Neural cell (in vitro differentiated cells): ENCODE data around the gene KLHDC8A. TPM values are rescaled to one million over a fixed set of nuclear protein-coding genes. Genes with fewer than 3 reads are reported as not detected.

ENCODE experiments used
- H2AFZ ChIP-seq: fragments of 200-600, 300-800 bp; sonication (generic), shearing (Covaris generic); 2 replicates; pipeline ENCODE4 v1.6.0; 2014; ENCODE audit warnings: low read depth, mild to moderate bottlenecking, antibody characterized with exemption, low read length, moderate library complexity
- H3F3A ChIP-seq: fragments of 200-600 bp; shearing (Covaris generic); 2 replicates; pipeline ENCODE4 v1.6.1; 2016; ENCODE audit warnings: mild to moderate bottlenecking, moderate library complexity, mixed read lengths, antibody characterized with exemption, low read length; ENCODE audit not compliant: insufficient read depth, poor library complexity, severe bottlenecking
- H3K27ac ChIP-seq: fragments of 200-600, 300-800 bp; sonication (generic), shearing (Covaris generic); 2 replicates; pipeline ENCODE4 v1.5.1; 2014; ENCODE audit warnings: mild to moderate bottlenecking, low read length, moderate library complexity
- H3K27me3 ChIP-seq: fragments of 300-800, 200-600 bp; sonication (generic), shearing (Covaris generic); 2 replicates; pipeline ENCODE4 v1.6.0; 2014; ENCODE audit warnings: mild to moderate bottlenecking, low read depth, low read length, moderate library complexity; ENCODE audit not compliant: insufficient read depth
- H3K36me3 ChIP-seq: fragments of 300-800, 200-600 bp; sonication (generic), shearing (Covaris generic); 2 replicates; pipeline ENCODE4 v1.5.1; 2014; ENCODE audit warnings: mild to moderate bottlenecking, antibody characterized with exemption, low read length, moderate library complexity; ENCODE audit not compliant: insufficient read depth
- H3K4me2 ChIP-seq: fragments of 300-800, 200-600 bp; sonication (generic), shearing (Covaris generic); 2 replicates; pipeline ENCODE4 v1.6.0; 2014; ENCODE audit warnings: mild to moderate bottlenecking, low read length
- H3K4me3 ChIP-seq: fragments of 300-800, 200-600 bp; sonication (generic), shearing (Covaris generic); 2 replicates; pipeline ENCODE4 v1.5.1; 2014; ENCODE audit warnings: mild to moderate bottlenecking, low read length, moderate library complexity
- H3K79me2 ChIP-seq: fragments of 200-600 bp; shearing (Covaris generic); replicated peaks from 2 replicates; pipeline ENCODE4 v1.6.0; 2014; ENCODE audit warnings: mild to moderate bottlenecking, low read length, moderate library complexity; ENCODE audit not compliant: insufficient read depth
- H3K9ac ChIP-seq: fragments of 300-800, 200-600 bp; sonication (generic), shearing (Covaris generic); 2 replicates; pipeline ENCODE4 v1.6.1; 2016; ENCODE audit warnings: mild to moderate bottlenecking, low read length, mixed read lengths
- H3K9me2 ChIP-seq: fragments of 200-600 bp; shearing (Covaris generic); 2 replicates; pipeline ENCODE4 v1.6.1; 2016; ENCODE audit warnings: mild to moderate bottlenecking, low read length, mixed read lengths; ENCODE audit not compliant: insufficient read depth
- H3K9me3 ChIP-seq: fragments of 200-600, 300-800 bp; sonication (generic), shearing (Covaris generic); 2 replicates; pipeline ENCODE4 v1.6.1; 2016; ENCODE audit warnings: mild to moderate bottlenecking, mixed run types, low read length, moderate library complexity, mixed read lengths
- H4K20me1 ChIP-seq: fragments of 200-600 bp; shearing (Covaris generic); 2 replicates; pipeline ENCODE4 v1.6.1; 2016; ENCODE audit warnings: mild to moderate bottlenecking, mixed run types; ENCODE audit not compliant: insufficient read depth
- EP300 ChIP-seq: fragments of 450-650 bp; conservative IDR thresholded peaks from 2 replicates; pipeline ENCODE4 v1.6.1; 2014; ENCODE audit warnings: antibody characterized with exemption, mild to moderate bottlenecking, moderate library complexity; ENCODE audit not compliant: poor library complexity, severe bottlenecking
- EZH2 ChIP-seq: fragments of 200-600, 300-800 bp; shearing (Covaris generic), sonication (generic); IDR thresholded peaks from 2 replicates; pipeline ENCODE4 v1.6.1; 2014; ENCODE audit warnings: antibody characterized with exemption, low read length, borderline replicate concordance, mild to moderate bottlenecking; ENCODE audit not compliant: insufficient read depth, poor library complexity, severe bottlenecking
- MXI1 ChIP-seq: fragments of 450-650 bp; conservative IDR thresholded peaks from 2 replicates; pipeline ENCODE4 v1.6.1; 2014; ENCODE audit warnings: antibody characterized with exemption, mild to moderate bottlenecking; ENCODE audit not compliant: poor library complexity, severe bottlenecking
- POLR2AphosphoS5 ChIP-seq: IDR thresholded peaks from 2 replicates; pipeline ENCODE4 v1.6.1; 2012
- RAD21 ChIP-seq: fragments of 450-650 bp; conservative IDR thresholded peaks from 2 replicates; pipeline ENCODE4 v1.6.1; 2014; ENCODE audit warnings: antibody characterized with exemption, mild to moderate bottlenecking, moderate library complexity
- SMC3 ChIP-seq: fragments of 450-650 bp; conservative IDR thresholded peaks from 2 replicates; pipeline ENCODE4 v1.6.1; 2014; ENCODE audit warnings: antibody characterized with exemption, mild to moderate bottlenecking, moderate library complexity; ENCODE audit not compliant: poor library complexity
- TAF1 ChIP-seq: IDR thresholded peaks from 2 replicates; pipeline ENCODE4 v1.6.1; 2012; ENCODE audit warnings: low read depth
- polyA plus RNA-seq: library from polyadenylated mRNA; depleted of rRNA; stranded (reverse); fragments of >200 nt; gene quantifications from 2 replicates; pipeline ENCODE4 v1.2.3, GENCODE V29; 2014
- TF ChIP-seq, protein P1 (sequence below): fragments of 450-650 bp; IDR thresholded peaks from 2 replicates; pipeline ENCODE4 v1.5.1; 2014; ENCODE audit warnings: antibody characterized with exemption, mild to moderate bottlenecking, moderate library complexity; ENCODE audit not compliant: poor library complexity, severe bottlenecking
- TF ChIP-seq, protein P2 (sequence below): IDR thresholded peaks from 2 replicates; pipeline ENCODE4 v1.6.1; 2012; ENCODE audit warnings: borderline replicate concordance

The KLHDC8A gene
- polyA plus RNA-seq, 1 donor from 2014 or later: 7.7 TPM

DNA sequence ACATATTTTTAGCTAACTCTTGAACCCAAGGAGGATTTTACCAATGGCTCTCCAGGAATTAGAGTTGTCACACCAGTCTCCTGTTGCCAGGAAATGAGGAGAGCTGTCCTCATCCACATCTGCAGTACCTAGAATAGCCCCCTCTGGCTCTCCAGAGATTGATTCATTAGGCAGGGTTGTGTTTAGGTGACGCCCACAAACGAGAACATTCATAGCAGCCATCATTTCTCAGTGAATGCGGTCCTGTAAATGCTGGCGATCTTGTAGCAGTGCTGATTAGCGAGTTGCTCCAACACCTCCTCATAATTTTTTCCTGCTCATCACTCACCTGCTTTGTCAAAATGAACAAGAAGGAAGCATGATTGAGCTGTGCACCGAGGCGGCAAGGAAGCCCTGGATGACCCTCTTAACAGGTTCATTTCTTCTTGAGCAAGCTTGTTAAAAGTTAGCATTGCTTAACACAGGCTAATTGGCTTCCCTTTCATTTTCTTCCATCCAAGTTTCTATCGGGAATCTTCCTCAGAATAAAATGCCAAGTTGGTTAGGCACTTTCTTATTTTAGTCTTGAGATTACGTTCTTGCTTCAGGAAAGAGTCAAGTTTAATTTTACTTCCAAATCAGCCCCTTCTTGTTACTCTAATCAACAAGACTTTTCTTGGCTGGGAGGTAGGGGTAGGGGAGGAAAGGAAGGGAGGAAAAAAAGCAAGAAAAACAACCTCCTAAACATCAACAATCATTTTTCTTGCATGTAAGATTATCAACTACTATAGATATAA, 16.5 kb upstream of the KLHDC8A start:
- Histone ChIP-seq H3K4me2 (no peak overlapping the region), H4K20me1 (no peaks in the 10 kb centered on the region), H3K27me3 (no peaks in the 10 kb centered on the region), H3K9ac (no peak overlapping the region), H2AFZ (no peak overlapping the region), H3F3A (no peaks in the 10 kb centered on the region), H3K79me2 (no peaks in the 10 kb centered on the region), H3K4me3 (no peak overlapping the region), H3K27ac (no peak overlapping the region), H3K9me3 (no peaks in the 10 kb centered on the region), H3K36me3 (no peaks in the 10 kb centered on the region), H3K9me2 (no peaks in the 10 kb centered on the region)
- TF ChIP-seq MXI1: no peak
- no peak for TF ChIP-seq TAF1
- no peak for TF ChIP-seq EP300
- TF ChIP-seq, protein P1, sequence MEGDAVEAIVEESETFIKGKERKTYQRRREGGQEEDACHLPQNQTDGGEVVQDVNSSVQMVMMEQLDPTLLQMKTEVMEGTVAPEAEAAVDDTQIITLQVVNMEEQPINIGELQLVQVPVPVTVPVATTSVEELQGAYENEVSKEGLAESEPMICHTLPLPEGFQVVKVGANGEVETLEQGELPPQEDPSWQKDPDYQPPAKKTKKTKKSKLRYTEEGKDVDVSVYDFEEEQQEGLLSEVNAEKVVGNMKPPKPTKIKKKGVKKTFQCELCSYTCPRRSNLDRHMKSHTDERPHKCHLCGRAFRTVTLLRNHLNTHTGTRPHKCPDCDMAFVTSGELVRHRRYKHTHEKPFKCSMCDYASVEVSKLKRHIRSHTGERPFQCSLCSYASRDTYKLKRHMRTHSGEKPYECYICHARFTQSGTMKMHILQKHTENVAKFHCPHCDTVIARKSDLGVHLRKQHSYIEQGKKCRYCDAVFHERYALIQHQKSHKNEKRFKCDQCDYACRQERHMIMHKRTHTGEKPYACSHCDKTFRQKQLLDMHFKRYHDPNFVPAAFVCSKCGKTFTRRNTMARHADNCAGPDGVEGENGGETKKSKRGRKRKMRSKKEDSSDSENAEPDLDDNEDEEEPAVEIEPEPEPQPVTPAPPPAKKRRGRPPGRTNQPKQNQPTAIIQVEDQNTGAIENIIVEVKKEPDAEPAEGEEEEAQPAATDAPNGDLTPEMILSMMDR: no peak
- TF ChIP-seq, protein P2, sequence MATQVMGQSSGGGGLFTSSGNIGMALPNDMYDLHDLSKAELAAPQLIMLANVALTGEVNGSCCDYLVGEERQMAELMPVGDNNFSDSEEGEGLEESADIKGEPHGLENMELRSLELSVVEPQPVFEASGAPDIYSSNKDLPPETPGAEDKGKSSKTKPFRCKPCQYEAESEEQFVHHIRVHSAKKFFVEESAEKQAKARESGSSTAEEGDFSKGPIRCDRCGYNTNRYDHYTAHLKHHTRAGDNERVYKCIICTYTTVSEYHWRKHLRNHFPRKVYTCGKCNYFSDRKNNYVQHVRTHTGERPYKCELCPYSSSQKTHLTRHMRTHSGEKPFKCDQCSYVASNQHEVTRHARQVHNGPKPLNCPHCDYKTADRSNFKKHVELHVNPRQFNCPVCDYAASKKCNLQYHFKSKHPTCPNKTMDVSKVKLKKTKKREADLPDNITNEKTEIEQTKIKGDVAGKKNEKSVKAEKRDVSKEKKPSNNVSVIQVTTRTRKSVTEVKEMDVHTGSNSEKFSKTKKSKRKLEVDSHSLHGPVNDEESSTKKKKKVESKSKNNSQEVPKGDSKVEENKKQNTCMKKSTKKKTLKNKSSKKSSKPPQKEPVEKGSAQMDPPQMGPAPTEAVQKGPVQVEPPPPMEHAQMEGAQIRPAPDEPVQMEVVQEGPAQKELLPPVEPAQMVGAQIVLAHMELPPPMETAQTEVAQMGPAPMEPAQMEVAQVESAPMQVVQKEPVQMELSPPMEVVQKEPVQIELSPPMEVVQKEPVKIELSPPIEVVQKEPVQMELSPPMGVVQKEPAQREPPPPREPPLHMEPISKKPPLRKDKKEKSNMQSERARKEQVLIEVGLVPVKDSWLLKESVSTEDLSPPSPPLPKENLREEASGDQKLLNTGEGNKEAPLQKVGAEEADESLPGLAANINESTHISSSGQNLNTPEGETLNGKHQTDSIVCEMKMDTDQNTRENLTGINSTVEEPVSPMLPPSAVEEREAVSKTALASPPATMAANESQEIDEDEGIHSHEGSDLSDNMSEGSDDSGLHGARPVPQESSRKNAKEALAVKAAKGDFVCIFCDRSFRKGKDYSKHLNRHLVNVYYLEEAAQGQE: no peak
- no peak for TF ChIP-seq SMC3
- TF ChIP-seq EZH2: no peak
- no peak for TF ChIP-seq RAD21
- TF ChIP-seq POLR2AphosphoS5: no peak

DNA sequence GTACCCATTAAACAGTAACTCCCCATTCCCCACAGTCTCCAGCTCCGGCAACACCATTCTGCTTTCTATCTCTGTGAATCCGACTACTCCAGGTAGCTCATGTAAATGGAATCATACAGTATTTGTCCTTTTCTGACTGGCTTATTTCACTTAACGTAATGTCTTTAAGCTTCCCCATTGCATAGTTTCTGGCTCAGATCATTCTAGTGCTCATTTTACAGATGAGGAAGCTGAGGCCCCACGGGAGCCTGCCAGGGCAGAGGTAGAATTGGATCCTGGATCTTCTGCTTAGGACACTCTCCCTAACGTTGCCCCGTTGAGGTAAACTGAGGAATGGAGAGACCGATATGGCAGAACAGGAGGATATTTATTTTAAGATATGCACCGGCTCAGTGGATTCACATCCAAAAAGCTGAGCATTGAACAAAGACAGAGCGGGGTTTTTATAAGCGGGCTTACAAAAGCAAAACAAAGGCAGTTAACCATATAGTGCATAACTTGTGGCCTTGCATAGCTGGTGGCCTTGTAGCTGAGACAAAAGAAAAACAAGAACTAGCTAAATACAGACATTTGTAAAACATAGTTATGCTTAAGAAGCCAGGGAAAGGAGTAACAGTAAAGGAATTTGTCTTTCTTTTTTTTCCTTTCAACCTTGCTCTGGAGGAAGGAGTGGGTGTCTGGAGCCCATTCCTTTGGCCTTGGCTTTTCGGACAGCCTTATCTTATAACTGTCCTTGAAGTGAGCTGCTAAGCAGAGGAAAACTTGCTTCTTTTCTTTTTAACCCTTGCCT, 15.3 kb upstream of the KLHDC8A start:
- Histone ChIP-seq H4K20me1 (no peaks in the 10 kb centered on the region), H3F3A (no peaks in the 10 kb centered on the region), H3K36me3 (no peaks in the 10 kb centered on the region), H3K9ac (no peak overlapping the region), H3K27ac (no peak overlapping the region), H3K9me3 (no peaks in the 10 kb centered on the region), H3K4me3 (no peak overlapping the region), H3K27me3 (no peaks in the 10 kb centered on the region), H2AFZ (no peak overlapping the region), H3K4me2 (no peak overlapping the region), H3K9me2 (no peaks in the 10 kb centered on the region), H3K79me2 (no peaks in the 10 kb centered on the region)
- no peak for TF ChIP-seq TAF1
